Naive thymus-derived CD4-positive, alpha-beta T cell (primary cell): Measurements from ENCODE around the gene CCDC192. TPM values are rescaled to one million over a fixed set of nuclear protein-coding genes. Genes with fewer than 3 reads are reported as not detected.
A peak's percentile ranks its signal among the peaks of the same experiment; 100 is the strongest.

Experiments
- ATAC-seq: fragments of 150-1000 bp; cut with Tn5 transposase; 2 replicates; pipeline ENCODE4 v1.10.0; 2021; ENCODE audit warnings: mild to moderate bottlenecking, moderate library complexity
- CTCF ChIA-PET: fragments of 350-600 bp; sonication (Branson Sonifier 250); formaldehyde crosslinking; loops from one replicate; lab custom pipeline; 2021; ENCODE audit warnings: antibody characterized with exemption; lab: Charles Lee
- POLR2A ChIA-PET: fragments of 350-600 bp; sonication (Branson Sonifier 250); formaldehyde crosslinking; loops from one replicate; lab custom pipeline; 2021; ENCODE audit warnings: antibody characterized with exemption, inconsistent platforms; lab: Charles Lee
- DNase-seq, 9 donors: peaks; one replicate each; pipeline versions ENCODE4 v3.0.0 to v3.0.0-alpha.2; 2020 to 2022; ENCODE audit warnings: mixed read lengths in 1 of 9
- H3K27ac ChIP-seq: one replicate; pipeline ENCODE4 v1.7.0; 2013; ENCODE audit warnings: mild to moderate bottlenecking, low read depth, low read length, moderate library complexity
- H3K27me3 ChIP-seq, 2 donors: one replicate each; pipeline ENCODE4 v1.7.0; 2013; ENCODE audit warnings: low read length in 2 of 2, mild to moderate bottlenecking in 2 of 2, moderate library complexity in 2 of 2; ENCODE audit not compliant: control insufficient read depth in 2 of 2, insufficient read depth in 2 of 2
- H3K36me3 ChIP-seq, 3 experiments: 1 replicate in 2 of 3; 2 replicates in 1 of 3; pipeline ENCODE4 v1.7.0; 2013; ENCODE audit warnings: low read length in 3 of 3, mild to moderate bottlenecking in 3 of 3, moderate library complexity in 1 of 3; ENCODE audit not compliant: insufficient read depth in 3 of 3, control insufficient read depth in 2 of 3
- H3K4me1 ChIP-seq, 2 donors: one replicate each; pipeline ENCODE4 v1.7.0; 2013; ENCODE audit warnings: low read length in 2 of 2, mild to moderate bottlenecking in 2 of 2, moderate library complexity in 1 of 2; ENCODE audit not compliant: control insufficient read depth in 2 of 2, insufficient read depth in 2 of 2
- H3K4me3 ChIP-seq: 2 replicates; pipeline ENCODE4 v1.7.0; 2013; ENCODE audit warnings: mild to moderate bottlenecking, low read length
- H3K9me3 ChIP-seq, 3 experiments: 1 replicate in 2 of 3; 2 replicates in 1 of 3; pipeline ENCODE4 v1.7.0; 2013; ENCODE audit warnings: low read length in 3 of 3; ENCODE audit not compliant: control insufficient read depth in 2 of 3
- H3K27ac Mint-ChIP-seq, 9 donors: one replicate each; pipeline ENCODE4 v1.8.0; 2020 to 2022; ENCODE audit warnings: mixed read lengths in 9 of 9, mild to moderate bottlenecking in 8 of 9, moderate library complexity in 5 of 9, inconsistent platforms in 2 of 9
- H3K27me3 Mint-ChIP-seq, 5 donors: one replicate each; pipeline ENCODE4 v1.8.0; 2021 to 2022; ENCODE audit warnings: mixed read lengths in 5 of 5, mild to moderate bottlenecking in 1 of 5
- H3K36me3 Mint-ChIP-seq, 5 donors: one replicate each; pipeline ENCODE4 v1.8.0; 2020 to 2022; ENCODE audit warnings: mixed read lengths in 5 of 5, mild to moderate bottlenecking in 3 of 5, inconsistent platforms in 1 of 5
- H3K4me1 Mint-ChIP-seq, 7 donors: one replicate each; pipeline ENCODE4 v1.8.0; 2020 to 2022; ENCODE audit warnings: mixed read lengths in 7 of 7, mild to moderate bottlenecking in 3 of 7, inconsistent platforms in 1 of 7
- H3K4me3 Mint-ChIP-seq, 10 donors: one replicate each; pipeline ENCODE4 v1.8.0; 2020 to 2022; ENCODE audit warnings: mild to moderate bottlenecking in 10 of 10, mixed read lengths in 10 of 10, moderate library complexity in 6 of 10, inconsistent platforms in 2 of 10
- H3K9me3 Mint-ChIP-seq, 11 donors: one replicate each; pipeline ENCODE4 v1.8.0; 2020 to 2022; ENCODE audit warnings: mixed read lengths in 11 of 11, mild to moderate bottlenecking in 4 of 11, inconsistent platforms in 1 of 11, moderate library complexity in 1 of 11
- intact Hi-C, 2 donors: fragments of 100-400 bp; cut with micrococcal nuclease; formaldehyde crosslinking; loops; one replicate each; pipeline ENCODE4 v1.15.1; 2023
- polyA plus RNA-seq, 2 donors: library from polyadenylated mRNA; unstranded; fragments of 300-500 nt; fragmentation: Illumina TruSeq; gene quantifications; one replicate each; pipeline ENCODE4 v1.2.3, GENCODE V29; 2021
- total RNA-seq, 6 experiments: library from RNA in 5 of 6; stranded (reverse) in 5 of 6; gene quantifications; 1 replicate in 5 of 6; 2 replicates in 1 of 6; pipeline ENCODE4 v1.2.3 and lab custom pipeline; 2021 to 2026

Gene CCDC192
- total and polyA plus RNA-seq, 7 experiments from 2014 or later: not detected

GRCh38 chr5:127754706-127755105 is 51.5 kb downstream of the CCDC192 start:
- Histone ChIP-seq H3K36me3 (no peaks in the 10 kb centered on the region), H3K9me3 (no peaks in the 10 kb centered on the region), H3K4me3 (no peak overlapping the region), H3K27ac (no peak overlapping the region), H3K27me3 (no peaks in the 10 kb centered on the region), H3K4me1 (no peaks in the 10 kb centered on the region)
- ChIA-PET POLR2A (no interaction called here), CTCF (interaction anchor here (1.2 kb wide), 1 partner anchor 447 kb away, joined by 3 read pairs; no protein-coding TSS in a partner anchor)
- no peak overlapping the region for H3K4me3 Mint-ChIP-seq
- H3K36me3 Mint-ChIP-seq: no peaks in the 10 kb centered on the region
- no peak overlapping the region for H3K27ac Mint-ChIP-seq
- H3K9me3 Mint-ChIP-seq: peaks cover 0 to 5% (median 0%) of the 10 kb centered on the region in 11 donors
- intact Hi-C loops: loop anchor here (5.0 to 10.0 kb wide), 2 partner anchors 328 to 330 kb away; partner anchors contain the start of gene SLC12A2 (in 2 of the 2)
- ATAC-seq (no peak), DNase-seq (no peak)
- H3K4me1 Mint-ChIP-seq: peaks cover 0 to 3% (median 0%) of the 10 kb centered on the region in 7 donors
- peaks cover 0 to 6% (median 0%) of the 10 kb centered on the region in 5 donors for H3K27me3 Mint-ChIP-seq

- H3K36me3 Mint-ChIP-seq: no peaks in the 10 kb centered on the region
- H3K4me3 ChIP-seq: no peak overlapping the region
- H3K4me1 Mint-ChIP-seq: peaks cover 0 to 3% (median 0%) of the 10 kb centered on the region in 7 donors
- no peak overlapping the region for H3K27ac ChIP-seq
- peak overlapping the region in 1 of 9 donors; percentile 2 for H3K27ac Mint-ChIP-seq
- intact Hi-C loops: loop anchor here (1.0 to 10.0 kb wide), 4 partner anchors 27 to 444 kb away; partner anchors contain the start of gene SLC12A2 (in 2 of the 2)
- H3K27me3 ChIP-seq: no peaks in the 10 kb centered on the region
- H3K4me1 ChIP-seq: no peaks in the 10 kb centered on the region
- H3K9me3 Mint-ChIP-seq: peaks cover 0 to 3% (median 0%) of the 10 kb centered on the region in 11 donors
- no peaks in the 10 kb centered on the region for H3K36me3 ChIP-seq
- ChIA-PET CTCF (no interaction called here), POLR2A (interaction anchor here (0.7 kb wide), 1 partner anchor 1361 kb away, joined by 3 read pairs; no protein-coding TSS in a partner anchor)
- DNase-seq (peak in 1 of 9 donors; percentile 13), ATAC-seq (peak; percentile 64)
- no peak overlapping the region for H3K4me3 Mint-ChIP-seq
- peaks cover 0 to 15% (median 0%) of the 10 kb centered on the region in 5 donors for H3K27me3 Mint-ChIP-seq
- H3K9me3 ChIP-seq: no peaks in the 10 kb centered on the region
These were observed 54.4 kb downstream of the CCDC192 start for GRCh38 chr5:127757576-127757975.

GRCh38 chr5:127758766-127759283 is 55.6 kb downstream of the CCDC192 start:
- H3K4me1 Mint-ChIP-seq: peaks cover 0 to 3% (median 0%) of the 10 kb centered on the region in 7 donors
- ATAC-seq (no peak), DNase-seq (no peak)
- H3K27ac ChIP-seq: no peak overlapping the region
- ChIA-PET CTCF (no interaction called here), POLR2A (no interaction called here)
- no peaks in the 10 kb centered on the region for H3K36me3 Mint-ChIP-seq
- H3K4me1 ChIP-seq: no peaks in the 10 kb centered on the region
- H3K9me3 Mint-ChIP-seq: peaks cover 0 to 3% (median 0%) of the 10 kb centered on the region in 11 donors
- H3K36me3 ChIP-seq: no peaks in the 10 kb centered on the region
- peaks cover 0 to 18% (median 0%) of the 10 kb centered on the region in 5 donors for H3K27me3 Mint-ChIP-seq
- no peak overlapping the region for H3K4me3 Mint-ChIP-seq
- intact Hi-C loops: loop anchor here (5.0 to 10.0 kb wide), 2 partner anchors 323 to 326 kb away; partner anchors contain the start of gene SLC12A2 (in 2 of the 2)
- no peak overlapping the region for H3K4me3 ChIP-seq
- no peaks in the 10 kb centered on the region for H3K27me3 ChIP-seq
- H3K27ac Mint-ChIP-seq: no peak overlapping the region
- H3K9me3 ChIP-seq: no peaks in the 10 kb centered on the region

- H3K4me1 ChIP-seq: no peaks in the 10 kb centered on the region
- H3K9me3 Mint-ChIP-seq: peaks cover 0 to 2% (median 0%) of the 10 kb centered on the region in 11 donors
- peaks cover 0 to 20% (median 4%) of the 10 kb centered on the region in 5 donors for H3K27me3 Mint-ChIP-seq
- H3K27ac ChIP-seq: no peak overlapping the region
- no peak for DNase-seq
- H3K4me3 ChIP-seq: no peak overlapping the region
- CTCF ChIA-PET: no interaction called here
- H3K27me3 ChIP-seq: no peaks in the 10 kb centered on the region
- H3K9me3 ChIP-seq: no peaks in the 10 kb centered on the region
- POLR2A ChIA-PET: no interaction called here
- H3K4me1 Mint-ChIP-seq: peaks cover 0 to 3% (median 0%) of the 10 kb centered on the region in 7 donors
- intact Hi-C loops: no loop called here
- H3K27ac Mint-ChIP-seq: no peak overlapping the region
- no peak overlapping the region for H3K4me3 Mint-ChIP-seq
- no peak for ATAC-seq
- H3K36me3 ChIP-seq: no peaks in the 10 kb centered on the region
- no peaks in the 10 kb centered on the region for H3K36me3 Mint-ChIP-seq
These were observed 58.7 kb downstream of the CCDC192 start for GRCh38 chr5:127761869-127762268.

GRCh38 chr5:127762412-127762811 is 59.2 kb downstream of the CCDC192 start:
- no peaks in the 10 kb centered on the region for H3K36me3 Mint-ChIP-seq
- H3K4me3 Mint-ChIP-seq: no peak overlapping the region
- CTCF ChIA-PET: no interaction called here
- ATAC-seq (no peak), DNase-seq (no peak)
- Histone ChIP-seq H3K27me3 (no peaks in the 10 kb centered on the region), H3K36me3 (no peaks in the 10 kb centered on the region), H3K9me3 (no peaks in the 10 kb centered on the region), H3K4me1 (no peaks in the 10 kb centered on the region), H3K27ac (no peak overlapping the region), H3K4me3 (no peak overlapping the region)
- H3K27ac Mint-ChIP-seq: no peak overlapping the region
- POLR2A ChIA-PET: no interaction called here
- intact Hi-C loops: no loop called here
- H3K27me3 Mint-ChIP-seq: peaks cover 0 to 20% (median 5%) of the 10 kb centered on the region in 5 donors
- peaks cover 0 to 2% (median 0%) of the 10 kb centered on the region in 11 donors for H3K9me3 Mint-ChIP-seq
- peaks cover 0 to 3% (median 0%) of the 10 kb centered on the region in 7 donors for H3K4me1 Mint-ChIP-seq

GRCh38 chr5:127766676-127767335 is 63.6 kb downstream of the CCDC192 start:
- no peak overlapping the region for H3K27ac Mint-ChIP-seq
- H3K4me1 Mint-ChIP-seq: no peaks in the 10 kb centered on the region
- ChIA-PET POLR2A (no interaction called here), CTCF (no interaction called here)
- no peak for ATAC-seq
- Histone ChIP-seq H3K27me3 (no peaks in the 10 kb centered on the region), H3K9me3 (no peaks in the 10 kb centered on the region), H3K27ac (no peak overlapping the region), H3K4me3 (no peak overlapping the region), H3K4me1 (no peaks in the 10 kb centered on the region), H3K36me3 (no peaks in the 10 kb centered on the region)
- no peak for DNase-seq
- H3K4me3 Mint-ChIP-seq: no peak overlapping the region
- H3K9me3 Mint-ChIP-seq: peaks cover 0 to 2% (median 0%) of the 10 kb centered on the region in 11 donors
- intact Hi-C loops: no loop called here
- H3K27me3 Mint-ChIP-seq: peaks cover 3 to 24% (median 10%) of the 10 kb centered on the region in 5 donors
- H3K36me3 Mint-ChIP-seq: no peaks in the 10 kb centered on the region
